ENCODE measurements around the gene OR2J3.
"Not testable (repeated sequence)": the region's sequence is repeated elsewhere in the genome, so short reads cannot be mapped to it uniquely, and the experiment has no call there.

The OR2J3 gene

DNA sequence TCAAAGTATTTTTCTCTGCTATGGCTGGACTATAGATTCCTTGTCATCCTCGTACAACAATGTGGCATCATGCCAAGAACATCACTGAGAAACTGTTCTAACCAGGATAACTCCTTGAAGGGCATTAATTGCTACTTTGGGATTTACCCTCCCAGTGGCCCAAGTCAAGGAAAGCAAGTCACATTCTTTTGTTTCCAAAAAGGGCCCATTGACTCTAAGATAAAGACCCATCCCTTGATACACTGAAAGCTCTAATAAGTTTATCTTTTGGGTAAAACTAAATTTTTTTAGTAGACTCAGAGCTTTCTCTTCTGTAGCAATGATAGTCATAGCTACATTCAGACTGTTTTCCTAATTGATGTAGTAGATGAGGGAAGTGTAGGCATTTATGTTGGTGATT lies at the start of gene OR2J3:
Gene OR2J3 (plus strand): TSS at position 301 of the 400 bp plus-strand sequence. CDS start 3,833 bp downstream, outside the sequence.
- DNase-seq (ENCODE audit: low read depth in 2 of 2) = no peak

DNA sequence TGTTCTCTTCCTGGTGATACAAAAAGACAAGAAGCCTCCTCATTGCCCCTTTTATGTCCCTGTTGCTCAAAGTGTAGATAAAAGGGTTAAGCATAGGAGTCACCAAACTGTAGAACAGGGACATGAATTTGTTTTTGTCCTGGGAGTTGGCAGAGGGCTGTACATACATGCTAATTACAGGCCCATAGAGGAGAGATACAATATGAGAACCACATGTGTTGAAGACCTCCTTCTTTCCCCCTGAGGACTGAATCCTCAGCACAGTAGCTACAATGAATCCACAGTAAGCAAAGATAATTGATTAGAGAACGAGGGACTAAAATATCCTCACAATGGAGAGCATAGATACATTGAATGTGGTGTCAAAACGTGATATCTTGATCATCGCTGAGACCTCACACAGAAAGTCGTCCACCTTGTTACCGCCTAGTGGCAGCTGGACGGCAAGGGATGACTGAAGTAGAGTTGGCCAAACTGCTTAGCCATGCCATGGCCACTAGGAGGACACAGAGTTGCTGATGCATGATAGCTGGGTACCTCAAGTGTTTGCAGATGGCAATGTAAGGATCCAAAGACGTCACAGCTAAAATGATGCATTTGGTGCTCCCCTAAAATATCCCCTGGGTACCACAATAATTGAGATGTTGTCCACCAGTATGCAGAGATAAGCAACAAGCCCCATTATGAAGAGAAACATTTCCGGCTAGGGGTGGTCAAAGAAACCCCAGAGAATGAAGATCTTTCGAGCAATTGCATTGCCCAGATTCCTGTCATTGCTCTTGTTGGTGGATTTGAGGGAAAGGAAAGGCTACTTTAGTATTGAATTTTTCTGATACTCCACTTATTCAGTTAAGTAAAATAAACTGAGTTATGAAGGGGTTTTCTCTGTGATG lies 35.8 kb upstream of the OR2J3 start:
- no peak for DNase-seq (ENCODE audit: low read depth in 2 of 2)

DNA sequence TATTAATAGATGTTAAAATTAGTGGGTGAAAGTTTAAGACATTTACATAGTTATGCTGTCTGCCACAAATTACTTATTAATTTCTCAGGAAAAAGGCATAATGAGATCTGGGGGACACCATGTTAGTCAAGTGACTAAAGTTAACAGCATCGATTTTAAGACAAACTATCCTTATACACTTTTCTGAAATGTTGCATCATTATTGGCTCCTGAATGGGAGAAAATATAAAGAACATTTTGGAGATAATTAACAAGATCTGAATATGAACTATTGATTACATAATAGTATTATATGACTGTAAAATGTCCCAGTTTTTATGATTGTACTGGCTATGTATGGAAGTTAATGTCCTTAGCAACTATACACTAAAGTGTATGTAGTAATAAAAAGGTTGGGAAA lies 28.7 kb upstream of the OR2J3 start:
- no peak for DNase-seq (ENCODE audit: low read depth in 2 of 2)

DNA sequence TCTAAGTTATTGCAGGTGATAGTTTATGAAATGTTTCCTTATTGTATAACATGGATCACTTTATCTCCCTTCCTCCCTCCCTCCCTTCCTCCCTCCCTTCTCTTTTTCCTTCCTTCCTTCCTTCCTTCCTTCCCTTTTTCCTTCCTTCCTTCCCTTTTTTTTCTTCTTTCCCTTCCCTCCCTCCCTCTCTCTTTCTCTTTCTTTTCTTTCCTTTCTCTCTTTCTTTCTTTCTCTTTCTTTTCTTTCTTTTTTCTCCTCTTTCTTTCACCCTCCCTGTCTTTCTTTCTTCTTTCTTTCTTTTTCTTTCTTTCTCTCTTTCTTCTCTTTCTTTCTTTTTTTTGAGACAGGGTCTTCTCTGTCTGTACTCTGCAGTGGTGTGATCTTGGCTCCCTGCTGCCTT lies 26.5 kb upstream of the OR2J3 start:
- DNase-seq (ENCODE audit: low read depth in 2 of 2) = no peak

DNA sequence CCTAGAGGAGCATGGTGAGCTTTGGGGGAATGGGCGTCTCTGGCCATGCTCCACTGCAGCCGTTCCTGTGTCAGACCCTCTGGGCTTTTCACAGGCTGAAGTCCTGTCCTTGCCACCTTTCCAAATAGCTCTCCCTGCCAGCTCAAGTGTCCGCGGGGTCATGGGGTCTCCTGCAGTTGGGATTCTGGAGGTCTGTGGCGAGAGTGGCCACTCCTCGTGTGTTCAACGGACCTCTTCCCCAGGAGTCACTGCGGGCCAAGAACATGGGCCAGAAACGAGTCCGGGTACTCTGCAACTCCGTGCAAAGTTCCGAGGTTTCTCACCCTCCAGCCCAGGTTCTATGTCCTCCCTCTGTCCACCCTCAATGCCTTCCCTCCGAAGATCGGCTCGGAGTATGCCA lies 25.4 kb upstream of the OR2J3 start:
- DNase-seq (ENCODE audit: low read depth in 2 of 2) = no peak

DNA sequence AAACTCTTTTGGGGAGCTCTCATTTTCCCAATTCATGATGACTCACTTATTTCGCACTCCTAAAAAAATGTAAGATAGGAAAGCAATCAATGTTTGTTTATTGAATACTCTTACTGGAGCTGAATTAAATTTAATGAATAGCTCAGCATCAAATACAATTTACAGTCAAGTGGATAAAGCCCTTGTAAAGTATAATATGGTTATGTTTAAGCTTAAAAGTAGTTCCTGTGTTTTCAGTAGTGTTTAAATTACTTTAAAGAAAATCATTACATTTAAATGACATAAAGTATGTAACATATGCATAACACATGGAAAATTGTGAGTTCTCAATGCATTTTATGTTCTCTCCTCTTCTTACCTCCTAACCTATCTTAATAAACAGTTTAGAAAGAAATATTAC lies 20.6 kb upstream of the OR2J3 start, which contains the start of gene OR2B3:
Gene OR2B3 (minus strand): TSS at position 101 of the 400 bp plus-strand sequence. CDS start 65 bp downstream, at position 36.
- no peak for DNase-seq (ENCODE audit: low read depth in 2 of 2)

DNA sequence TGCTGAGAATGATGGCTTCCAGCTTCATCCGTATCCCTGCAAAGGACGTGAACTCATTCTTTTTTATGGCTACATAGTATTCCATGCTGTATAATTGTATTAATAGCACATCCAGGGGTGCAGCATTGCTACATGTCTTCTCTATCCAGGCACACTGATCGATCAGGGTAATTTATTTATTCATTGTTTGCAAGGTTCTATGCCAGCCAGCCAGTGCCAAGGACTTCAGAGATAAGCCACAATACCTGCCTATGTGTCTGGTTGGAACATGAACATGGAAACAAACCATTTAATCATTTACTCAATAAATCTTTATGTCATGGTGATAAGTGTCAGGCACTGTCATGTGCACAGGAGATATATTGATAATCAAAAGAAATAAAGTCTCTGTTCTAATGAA lies 14.9 kb upstream of the OR2J3 start:
- DNase-seq (ENCODE audit: low read depth in 2 of 2) = no peak

DNA sequence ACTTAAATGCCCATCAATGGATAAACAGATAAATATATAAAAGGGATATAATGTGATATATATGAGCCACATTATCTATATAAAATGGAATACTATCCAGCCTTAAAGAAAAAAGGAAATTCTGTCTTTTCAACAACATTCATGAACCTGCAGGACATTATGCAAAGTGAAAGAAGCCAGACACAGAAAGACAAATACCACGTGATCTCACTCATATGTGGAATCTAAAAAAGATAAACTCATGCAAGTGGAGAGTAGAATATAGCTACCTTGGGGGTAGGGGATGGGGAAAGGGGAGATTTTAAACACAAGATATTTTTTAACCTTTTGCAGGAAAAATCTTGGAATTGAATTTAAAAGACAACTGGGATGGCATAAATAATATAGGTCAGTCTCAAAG lies 10.1 kb upstream of the OR2J3 start:
- no peak for DNase-seq (ENCODE audit: low read depth in 2 of 2)

DNA sequence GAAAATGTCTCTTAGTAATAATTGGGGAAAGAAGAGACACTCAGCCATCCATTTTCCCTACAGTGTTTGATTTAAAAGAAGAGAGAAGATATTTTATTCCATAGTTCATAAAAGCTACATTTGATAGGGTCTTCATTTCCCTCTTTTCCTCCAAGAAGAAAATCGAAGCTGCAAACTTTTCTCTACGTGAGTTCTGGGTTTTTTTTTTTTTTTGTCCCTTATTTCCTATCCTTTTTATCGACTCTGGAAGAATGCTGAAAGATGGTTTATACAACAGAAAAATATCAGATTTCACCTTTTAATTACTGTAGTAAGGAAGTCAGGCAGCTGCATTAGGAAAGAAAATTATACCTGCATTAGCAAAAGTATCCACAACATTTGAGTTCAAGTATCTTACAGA lies 8.7 kb upstream of the OR2J3 start, which contains the start of gene OR2J1:
Gene OR2J1 (plus strand): TSS at position 301 of the 400 bp plus-strand sequence. CDS start 1,453 bp downstream, outside the sequence.
- no peak for DNase-seq (ENCODE audit: low read depth in 2 of 2)

DNA sequence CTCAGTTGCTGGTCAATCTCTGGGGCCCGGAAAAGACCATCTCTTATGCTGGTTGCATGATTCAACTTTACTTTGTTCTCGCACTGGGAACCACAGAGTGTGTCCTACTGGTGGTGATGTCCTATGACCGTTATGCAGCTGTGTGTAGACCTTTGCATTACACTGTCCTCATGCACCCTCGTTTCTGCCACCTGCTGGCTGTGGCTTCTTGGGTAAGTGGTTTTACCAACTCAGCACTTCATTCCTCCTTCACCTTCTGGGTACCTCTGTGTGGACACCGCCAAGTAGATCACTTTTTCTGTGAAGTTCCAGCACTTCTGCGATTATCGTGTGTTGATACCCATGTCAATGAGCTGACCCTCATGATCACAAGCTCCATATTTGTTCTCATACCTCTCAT lies 4.3 kb downstream of the OR2J3 start:
- DNase-seq (ENCODE audit: low read depth in 2 of 2) = no peak

DNA sequence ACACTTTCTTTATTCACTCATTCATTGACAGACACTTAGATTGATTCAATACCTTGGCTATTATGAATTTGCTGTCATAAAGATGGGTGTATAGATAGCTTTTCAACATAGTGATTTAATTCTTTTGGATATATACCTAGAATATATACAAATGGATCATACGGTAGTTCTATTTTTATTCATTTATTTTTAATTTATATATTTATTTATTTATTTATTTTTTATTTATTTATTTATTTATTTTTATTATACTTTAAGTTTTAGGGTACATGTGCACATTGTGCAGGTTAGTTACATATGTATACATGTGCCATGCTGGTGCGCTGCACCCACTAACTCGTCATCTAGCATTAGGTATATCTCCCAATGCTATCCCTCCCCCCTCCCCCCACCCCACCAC lies 7.1 kb downstream of the OR2J3 start:
- DNase-seq (ENCODE audit: low read depth in 2 of 2) = not testable (repeated sequence)

DNA sequence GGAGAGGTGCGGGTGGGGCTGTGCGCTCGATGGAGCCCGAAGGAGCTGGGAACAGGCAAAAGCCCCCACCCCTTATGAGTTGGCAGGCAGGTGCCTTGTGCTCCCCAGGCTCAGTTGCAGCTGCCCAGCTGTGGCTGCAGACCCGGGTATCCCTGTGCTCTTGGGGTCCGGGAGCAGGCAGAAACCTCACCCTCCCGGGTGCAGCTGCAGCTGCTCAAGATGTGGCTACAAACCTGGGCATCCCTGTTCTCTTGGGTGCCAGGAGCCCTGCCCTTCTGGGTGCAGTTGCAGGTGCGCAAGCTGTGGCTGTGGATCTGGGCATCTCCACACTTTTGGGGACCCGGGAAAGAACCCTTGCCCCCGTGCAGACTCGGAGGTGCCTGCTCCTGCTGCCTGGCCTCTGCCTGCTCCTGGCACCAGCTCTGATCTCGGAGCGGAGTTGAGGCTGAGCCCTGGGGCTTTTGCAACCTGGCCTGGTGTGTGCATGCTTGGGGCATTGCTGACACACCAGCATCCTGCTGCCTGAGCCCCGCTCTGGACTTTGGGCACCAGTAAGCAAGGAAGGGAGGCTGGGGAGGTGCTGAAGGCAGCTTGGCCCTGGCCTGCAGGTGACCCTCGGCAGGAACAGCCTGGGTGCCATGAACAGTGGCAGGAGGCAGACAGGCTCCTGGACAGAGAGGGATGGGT lies 21.6 kb downstream of the OR2J3 start:
- no peak for DNase-seq (ENCODE audit: low read depth in 2 of 2)

DNA sequence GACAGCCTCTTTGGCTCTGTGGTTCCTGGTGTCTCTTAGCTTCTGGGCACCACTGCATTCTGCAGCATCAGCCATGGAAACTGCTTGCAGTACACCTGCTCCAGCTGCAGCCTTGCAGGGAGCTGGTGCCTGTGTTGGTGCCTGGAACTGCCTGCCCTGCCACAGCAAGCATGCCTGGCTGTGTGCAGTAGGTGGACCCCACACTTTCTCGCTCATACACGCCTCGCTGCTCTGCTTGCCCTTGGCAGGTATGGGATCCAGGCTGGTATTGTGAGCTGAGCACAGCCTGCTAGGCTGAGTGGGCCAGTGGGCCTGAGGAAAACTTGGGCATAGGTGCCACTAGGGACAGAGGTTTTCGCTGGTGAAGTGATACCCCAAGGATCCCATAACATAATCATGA lies 22.8 kb downstream of the OR2J3 start:
- DNase-seq (ENCODE audit: low read depth in 2 of 2) = no peak

DNA sequence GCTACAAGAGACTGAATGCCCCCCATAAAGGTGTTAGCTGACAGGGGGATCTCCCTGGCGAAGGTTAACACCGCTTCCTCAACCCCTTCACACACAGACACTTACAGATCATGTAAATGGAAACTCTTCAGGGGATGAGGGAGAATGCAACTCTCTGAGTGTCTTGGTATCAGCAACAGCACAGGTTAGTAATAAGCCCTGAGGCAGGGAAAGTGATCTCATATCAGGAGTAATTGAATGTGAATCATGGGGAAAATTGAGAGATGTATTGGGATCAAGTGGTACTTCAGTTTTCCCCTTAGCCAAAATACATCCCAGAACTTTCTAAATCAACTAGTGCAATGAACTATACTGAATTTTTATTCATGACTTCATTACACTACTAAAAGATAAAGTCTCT lies 23.8 kb downstream of the OR2J3 start:
- no peak for DNase-seq (ENCODE audit: low read depth in 2 of 2)

DNA sequence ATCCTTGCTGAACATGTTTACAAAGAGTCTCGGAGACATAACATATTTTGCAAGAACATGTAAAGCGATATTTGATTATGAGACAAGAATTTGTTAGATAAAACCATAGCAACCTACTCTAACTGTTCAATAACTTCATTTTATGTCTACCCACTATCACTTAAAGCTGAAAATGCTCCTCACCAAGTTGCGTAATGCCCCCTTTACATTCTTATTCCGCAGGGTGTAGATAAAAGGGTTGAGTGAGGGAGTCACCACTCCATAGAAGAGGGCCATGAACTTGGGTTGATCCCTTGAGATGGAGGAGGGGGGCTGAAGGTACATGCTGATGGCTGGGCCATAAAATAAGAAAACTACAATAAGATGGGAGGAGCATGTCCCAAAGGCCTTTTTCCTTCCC lies 29.9 kb downstream of the OR2J3 start:
- DNase-seq (ENCODE audit: low read depth in 2 of 2) = no peak

DNA sequence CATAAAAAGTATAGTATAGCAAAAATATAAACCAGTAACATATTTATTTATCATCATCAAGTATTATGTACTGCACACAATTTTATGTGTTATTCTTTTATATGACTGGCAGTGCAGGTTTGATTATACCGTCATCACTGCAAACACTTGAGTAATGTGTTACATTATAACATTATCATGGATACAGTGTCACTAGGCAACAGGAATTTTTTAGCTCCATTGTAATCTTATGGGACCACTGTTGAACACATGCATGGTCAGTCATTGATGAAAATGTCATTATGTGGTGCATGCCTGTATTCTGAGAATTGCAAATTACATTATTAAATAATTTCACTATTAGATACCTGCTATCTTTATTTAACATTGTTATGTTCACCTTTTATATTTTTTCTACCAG lies 33.7 kb downstream of the OR2J3 start:
- no peak for DNase-seq (ENCODE audit: low read depth in 2 of 2)

DNA sequence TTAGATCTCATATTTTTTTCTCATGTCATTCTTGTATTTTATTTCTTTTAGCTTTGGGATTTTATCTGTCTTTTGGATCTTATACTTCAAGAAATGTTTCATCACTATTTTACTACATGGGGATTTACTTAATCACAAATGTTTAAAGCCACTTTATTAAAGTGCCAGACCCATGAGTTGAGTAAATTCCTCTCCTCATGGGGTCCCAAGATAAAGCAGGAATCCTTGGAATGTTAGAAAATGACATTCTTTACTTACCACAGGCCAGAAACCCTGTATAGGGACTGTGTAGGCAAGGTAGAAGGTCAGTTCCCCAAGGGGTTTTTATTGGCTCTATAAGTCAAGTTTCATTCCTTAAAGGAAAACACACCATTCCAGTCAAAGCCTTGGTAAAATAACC lies 34.5 kb downstream of the OR2J3 start:
- DNase-seq (ENCODE audit: low read depth in 2 of 2) = no peak

DNA sequence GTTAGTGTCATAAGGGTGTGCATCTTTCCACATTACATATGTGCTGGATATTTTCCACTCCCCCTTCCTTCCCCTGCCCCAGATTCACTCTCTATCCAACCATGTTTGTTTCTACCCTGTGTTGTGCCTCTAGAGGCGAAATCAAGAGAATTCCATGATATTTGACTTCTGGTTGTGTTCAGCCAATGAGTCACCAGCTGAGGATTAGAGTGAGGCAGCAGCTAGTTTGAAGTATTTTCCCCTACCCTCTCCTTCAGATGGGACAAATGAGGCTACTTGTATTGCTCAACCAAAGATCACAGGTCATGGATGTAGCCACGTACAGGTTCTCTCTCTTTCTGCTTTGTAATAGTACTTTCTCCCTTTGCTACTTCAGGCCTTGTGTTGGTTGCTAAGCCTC lies 38.3 kb downstream of the OR2J3 start:
- DNase-seq (ENCODE audit: low read depth in 2 of 2) = no peak

DNA sequence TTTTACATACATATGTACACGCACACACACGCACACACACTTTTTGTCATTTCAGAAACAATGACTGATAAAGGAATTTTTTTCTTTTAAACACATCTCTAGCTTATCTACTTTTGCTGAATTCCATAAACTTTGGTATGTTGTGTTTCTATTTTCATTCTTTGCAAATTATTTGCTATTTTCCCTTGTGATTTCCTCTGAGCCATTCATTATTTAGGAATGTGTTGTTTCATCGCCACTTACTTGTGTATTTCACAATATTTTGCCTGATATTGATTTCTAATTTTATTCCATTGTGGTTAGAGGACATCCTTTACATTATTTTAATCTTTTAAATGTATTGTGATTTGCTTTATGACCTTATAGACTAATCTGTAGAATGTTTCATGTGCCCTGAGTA lies 39.2 kb downstream of the OR2J3 start:
- DNase-seq (ENCODE audit: low read depth in 2 of 2) = no peak

DNA sequence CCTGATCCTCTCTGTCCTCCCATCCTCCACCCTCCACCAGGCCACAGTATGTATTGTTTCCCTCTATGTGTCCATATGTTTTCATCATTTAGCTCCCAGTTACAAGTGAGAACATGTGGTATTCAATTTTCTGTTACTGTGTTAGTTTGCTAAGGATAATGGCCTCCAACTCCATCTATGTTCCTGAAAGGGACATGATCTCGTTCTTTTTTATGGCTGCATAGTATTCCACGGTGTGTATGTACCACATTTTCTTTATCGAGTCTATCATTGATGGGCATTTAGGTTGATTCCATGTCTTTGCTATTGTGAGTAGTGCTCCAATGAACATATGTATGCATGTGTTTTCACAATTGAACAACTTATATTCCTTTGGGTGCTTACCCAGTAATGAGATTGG lies 41.6 kb downstream of the OR2J3 start:
- DNase-seq (ENCODE audit: low read depth in 2 of 2) = not testable (repeated sequence)

DNA sequence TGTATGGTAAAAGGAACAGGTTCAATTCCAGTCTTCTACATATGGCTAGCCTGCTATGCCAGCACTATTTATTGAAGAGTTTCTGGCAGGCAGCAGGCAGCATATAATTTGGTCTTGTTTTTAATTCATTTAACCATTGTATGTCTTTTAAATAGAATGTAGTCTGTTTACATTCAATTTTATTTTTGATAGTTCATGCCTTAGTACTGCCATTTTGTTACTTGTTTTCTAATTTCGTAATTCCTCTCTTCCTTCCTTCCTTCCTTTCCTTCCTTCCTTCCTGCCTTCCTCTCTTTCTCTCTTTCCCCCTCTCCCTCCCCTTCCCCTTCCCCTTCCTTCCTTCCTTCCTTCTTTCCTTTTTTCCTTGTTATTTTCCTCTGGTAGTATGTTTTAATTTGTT lies 45.2 kb downstream of the OR2J3 start:
- no peak for DNase-seq (ENCODE audit: low read depth in 2 of 2)

DNA sequence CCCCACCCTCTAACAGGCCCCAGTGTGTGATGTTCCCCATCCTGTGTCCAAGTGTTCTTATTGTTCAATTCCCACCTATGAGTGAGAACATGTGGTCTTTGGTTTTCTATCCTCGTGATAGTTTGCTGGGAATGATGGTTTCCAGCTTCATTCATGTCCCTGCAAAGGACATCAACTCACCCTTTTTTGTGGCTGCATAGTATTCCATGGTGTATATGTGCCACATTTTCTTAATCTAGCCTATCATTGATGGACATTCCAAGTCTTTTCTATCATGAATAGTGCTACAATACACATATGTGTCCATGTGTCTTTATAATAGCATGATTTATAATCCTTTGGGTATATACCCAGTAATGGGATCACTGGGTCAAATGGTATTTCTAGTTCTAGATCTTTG lies 47.3 kb downstream of the OR2J3 start:
- DNase-seq (ENCODE audit: low read depth in 2 of 2) = not testable (repeated sequence)

DNA sequence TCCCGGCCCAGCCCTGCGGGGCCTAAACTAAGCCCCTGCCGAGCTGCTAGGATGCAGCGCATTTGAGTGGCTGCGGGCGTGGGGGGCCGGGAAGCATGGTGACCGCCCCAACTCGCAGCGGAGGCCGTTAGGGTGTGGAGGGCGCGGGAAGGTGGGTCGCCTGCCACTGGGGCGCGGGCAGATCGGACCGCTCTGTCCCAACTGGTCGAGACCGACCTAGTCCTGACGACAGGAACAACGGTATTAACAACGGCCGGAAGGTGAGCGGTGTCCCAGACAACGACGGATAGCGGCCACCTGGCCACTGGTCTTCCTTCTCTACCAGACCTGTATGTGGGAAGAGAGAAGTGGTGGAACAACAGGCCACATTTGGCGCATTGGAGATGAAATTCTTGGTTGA lies 52.1 kb downstream of the OR2J3 start:
- not testable (repeated sequence) for DNase-seq (ENCODE audit: low read depth in 2 of 2)

Measured in fibroblast of skin of left biceps (primary cell).